ENCODE results near the gene TNK1.
A peak's percentile ranks its signal among the peaks of the same experiment; 100 is the strongest.
"Not testable (repeated sequence)": the region's sequence is repeated elsewhere in the genome, so short reads cannot be mapped to it uniquely, and the experiment has no call there.

TNK1 gene

DNA sequence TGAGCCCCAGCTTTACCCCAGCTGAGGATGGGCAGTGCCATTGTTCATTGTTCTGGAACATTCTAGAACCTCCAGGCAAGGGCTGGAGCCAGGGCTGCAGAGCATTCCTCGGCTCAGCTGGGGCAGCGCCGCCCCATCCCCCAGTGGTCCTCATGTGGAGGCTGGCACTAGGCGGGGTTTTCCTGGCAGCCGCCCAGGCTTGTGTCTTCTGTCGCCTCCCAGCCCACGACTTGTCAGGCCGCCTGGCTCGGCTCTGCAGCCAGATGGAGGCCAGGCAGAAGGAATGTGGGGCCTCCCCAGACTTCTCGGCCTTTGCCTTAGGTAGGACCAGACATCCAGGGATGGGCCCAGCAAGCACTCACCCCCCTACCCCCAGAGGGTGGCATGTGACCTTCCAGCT, 25.8 kb upstream of the TNK1 start, which contains the start of gene TMEM95:
Gene TMEM95 (plus strand): TSS at position 104 of the 400 bp plus-strand sequence. CDS start 49 bp downstream, at position 153.
- no peak for DNase-seq (ENCODE audit: low spot score)

DNA sequence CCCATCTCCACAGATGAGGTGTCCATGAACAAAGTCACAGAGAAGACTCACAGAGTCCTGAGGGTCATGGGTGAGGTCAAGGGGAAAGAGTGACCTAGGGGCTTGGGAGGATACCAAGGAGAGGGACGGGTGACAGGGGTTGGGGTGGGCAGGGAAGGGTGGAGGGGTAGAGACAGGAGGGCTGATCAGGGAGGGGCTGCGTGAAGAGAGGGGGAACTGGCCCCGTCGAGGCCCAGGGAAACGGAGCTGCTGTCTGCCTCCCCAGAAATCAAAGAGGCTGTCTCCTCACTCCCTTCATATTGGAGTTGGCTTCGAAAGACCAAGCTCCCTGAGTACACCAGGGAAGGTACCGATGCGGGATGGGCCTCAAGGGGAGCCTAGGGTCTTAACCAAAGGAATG, 25.3 kb upstream of the TNK1 start:
- no peak for DNase-seq (ENCODE audit: low spot score)

DNA sequence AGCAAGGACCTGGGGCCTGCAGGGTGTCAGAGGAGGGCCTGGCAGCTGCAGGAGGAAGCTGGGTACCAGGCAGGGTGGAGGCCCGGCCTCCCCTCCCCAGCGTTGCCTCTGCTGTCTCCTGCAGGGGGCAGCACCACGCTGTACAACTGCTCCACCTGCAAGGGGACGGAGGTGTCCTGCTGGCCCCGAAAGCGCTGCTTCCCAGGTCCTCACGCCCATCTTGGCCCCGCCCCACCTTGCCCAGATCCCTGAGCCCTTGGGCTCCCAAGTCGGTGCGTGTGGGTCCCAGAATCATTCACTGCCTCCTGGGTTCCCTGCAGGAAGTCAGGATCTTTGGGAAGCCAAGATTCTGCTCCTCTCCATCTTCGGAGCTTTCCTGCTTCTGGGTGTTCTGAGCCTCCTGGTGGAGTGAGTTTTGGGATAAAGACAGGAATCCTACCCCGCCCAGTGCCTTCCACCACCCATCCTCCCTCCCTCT, 24.8 kb upstream of the TNK1 start:
- DNase-seq (ENCODE audit: low spot score) = peak; percentile 82

DNA sequence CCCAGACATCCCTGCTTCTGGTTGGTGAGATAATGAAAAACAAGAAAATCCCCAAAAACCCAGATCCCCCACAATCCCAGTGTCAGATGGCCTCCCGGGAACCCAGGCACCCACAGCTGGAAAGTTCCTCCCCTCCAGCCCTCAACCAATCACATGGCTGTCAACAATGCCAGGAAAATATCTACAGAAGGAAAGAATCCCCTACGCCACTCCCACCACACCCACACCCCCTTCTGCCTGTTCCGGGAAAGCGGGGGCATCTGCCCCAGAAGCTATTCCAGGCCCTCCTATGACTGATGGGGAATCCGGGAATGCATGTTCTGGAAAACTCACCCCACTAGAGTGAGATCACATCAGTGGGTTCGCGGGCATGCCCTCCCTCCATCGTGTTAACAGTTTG, 24.1 kb upstream of the TNK1 start:
- DNase-seq (ENCODE audit: low spot score) = no peak

DNA sequence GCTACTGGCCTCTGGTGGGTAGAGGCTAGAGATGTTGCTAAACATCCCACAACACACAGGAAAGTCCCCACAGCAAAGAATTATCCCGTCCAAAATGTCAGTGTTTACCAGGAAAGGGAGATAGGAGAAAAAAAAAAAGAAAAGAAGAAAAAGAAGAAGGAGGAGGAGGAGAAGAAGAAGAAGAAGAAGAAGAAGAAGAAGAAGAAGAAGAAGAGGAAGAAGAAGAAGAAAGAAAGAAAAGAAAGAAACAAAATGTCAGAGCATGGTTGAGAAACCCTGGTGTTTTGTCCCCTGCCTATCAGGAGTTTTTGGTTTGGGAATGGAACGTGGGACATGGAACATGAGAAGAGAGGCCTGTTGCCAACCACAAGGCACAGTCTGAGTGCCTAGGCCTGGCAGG, 23.5 kb upstream of the TNK1 start:
- DNase-seq (ENCODE audit: low spot score) = no peak

DNA sequence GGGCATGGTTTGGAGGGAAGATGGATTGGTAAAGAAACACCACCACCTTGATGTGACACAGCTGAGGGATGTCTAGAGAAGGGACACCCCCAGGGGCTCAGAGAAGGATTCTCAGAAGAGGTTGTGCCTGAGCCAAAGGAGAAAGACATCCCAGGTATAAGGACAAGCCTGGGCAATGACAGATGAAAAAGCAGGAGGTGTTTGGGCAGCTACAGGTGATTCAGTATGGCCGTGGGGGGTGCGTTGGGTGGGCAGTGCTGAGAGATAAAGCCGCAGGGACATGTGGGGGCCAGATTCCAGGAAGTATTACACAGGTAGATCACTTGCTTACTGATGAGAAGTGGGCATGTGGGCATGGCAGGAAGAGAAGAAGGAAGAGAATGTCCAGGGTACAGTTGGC, 19.0 kb upstream of the TNK1 start:
- DNase-seq (ENCODE audit: low spot score) = no peak

DNA sequence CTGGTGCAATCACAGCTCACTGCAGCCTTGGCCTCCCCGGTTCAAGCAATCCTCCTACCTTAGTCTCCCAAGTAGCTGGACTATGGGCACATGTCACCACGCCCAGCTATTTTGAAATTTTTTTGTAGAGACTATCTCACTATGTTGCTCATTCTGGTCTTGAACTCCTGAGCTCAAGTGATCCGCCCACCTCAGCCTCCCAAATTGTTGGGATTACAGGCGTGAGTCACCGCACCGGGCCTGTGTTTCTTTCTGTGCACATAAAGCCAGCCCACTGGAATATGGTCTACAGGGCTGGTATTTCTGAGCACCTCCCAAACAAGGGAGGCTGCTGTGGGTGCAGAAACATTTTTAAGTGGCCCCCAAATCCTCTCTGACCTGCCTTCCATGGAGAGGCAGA, 17.6 kb upstream of the TNK1 start:
- no peak for DNase-seq (ENCODE audit: low spot score)

DNA sequence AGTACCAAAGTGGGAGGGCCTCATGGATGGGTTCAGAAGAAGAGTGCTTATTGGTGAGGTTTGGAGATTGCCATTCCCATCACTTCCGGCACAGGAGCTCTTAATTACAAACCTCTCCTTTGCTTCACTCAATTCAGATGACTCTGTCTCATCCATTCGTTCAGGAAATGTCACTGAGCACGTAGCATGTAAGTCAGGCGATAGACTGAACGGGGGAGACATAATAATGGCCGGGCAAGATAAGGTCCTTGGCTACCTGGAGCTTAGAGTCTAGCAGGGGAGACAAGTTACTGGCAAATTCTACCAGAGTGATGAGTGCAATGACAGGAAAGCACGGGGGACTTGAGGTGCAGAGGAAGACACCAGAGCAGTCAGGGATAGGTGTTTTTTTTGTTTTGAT, 14.9 kb upstream of the TNK1 start:
- not testable (repeated sequence) for DNase-seq (ENCODE audit: low spot score)

DNA sequence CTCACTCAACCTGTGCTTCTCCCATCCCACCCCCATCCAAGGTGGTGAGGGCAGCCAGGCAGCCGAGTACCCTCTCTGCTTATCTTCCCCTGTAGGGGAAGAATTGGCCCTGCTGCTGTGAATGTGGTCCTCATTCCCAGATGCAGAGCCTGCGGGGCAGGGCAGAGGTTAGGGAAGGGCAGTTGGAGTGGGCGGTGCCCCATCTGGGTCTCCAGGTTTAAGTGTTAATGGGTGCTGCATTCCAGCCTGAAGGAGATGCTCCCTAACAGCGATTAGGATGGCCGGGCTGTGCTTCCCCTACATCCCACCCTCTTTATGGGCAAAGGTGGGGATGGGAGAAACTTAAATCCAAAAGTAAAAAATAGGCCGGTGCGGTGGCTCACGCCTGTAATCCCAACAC, 13.8 kb upstream of the TNK1 start:
- no peak for DNase-seq (ENCODE audit: low spot score)

DNA sequence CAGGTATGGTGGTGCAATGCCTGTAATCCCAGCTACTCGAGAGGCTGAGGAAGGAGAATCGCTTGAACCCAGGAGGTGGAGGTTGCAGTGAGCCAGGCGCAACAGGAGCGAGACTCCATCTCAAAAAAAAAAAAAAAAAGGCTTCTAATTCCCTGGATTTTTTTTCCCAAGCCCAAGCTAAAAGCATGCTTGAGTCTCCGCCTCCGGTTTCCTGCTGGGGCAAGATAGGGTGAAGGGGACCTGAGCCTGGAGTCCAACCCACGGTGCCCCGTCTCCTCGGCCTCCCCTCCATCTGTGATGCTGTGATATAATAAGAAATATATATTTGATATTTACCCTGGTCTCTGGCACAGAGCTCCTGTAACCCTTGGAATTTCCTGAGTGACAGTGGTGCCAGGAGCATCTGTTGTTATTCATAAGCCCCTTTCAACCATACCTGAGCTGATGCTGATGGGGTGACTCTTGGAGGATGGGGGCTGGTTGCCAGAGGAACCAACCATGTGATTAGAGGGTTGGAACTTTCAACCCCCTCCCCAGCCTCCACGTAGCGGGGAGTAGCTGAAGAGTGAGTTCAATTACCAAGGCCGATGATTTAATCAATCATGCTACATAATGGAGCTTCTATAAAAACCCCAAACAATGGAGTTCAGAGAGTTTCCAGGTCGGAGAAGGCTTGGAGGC, 12.8 kb upstream of the TNK1 start:
- no peak for DNase-seq (ENCODE audit: low spot score)

DNA sequence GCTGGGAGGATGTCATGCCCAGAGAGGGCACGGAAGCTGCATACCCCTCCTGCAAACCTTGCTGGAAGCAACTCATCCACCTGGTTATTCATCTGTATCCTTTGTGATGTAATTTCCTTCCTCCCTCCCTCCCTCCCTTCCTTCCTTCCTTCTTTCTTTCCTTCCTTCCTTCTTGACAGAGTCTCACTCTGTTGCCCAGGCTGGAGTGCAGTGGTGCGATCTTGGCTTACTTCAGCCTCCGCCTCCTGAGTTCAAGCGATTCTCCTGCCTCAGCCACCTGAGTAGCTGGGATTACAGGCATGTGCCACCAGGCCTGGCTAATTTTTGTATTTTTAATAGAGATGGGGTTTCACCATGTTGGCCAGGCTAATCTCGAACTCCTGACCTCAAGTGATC, 12.3 kb upstream of the TNK1 start:
- DNase-seq (ENCODE audit: low spot score) = not testable (repeated sequence)

DNA sequence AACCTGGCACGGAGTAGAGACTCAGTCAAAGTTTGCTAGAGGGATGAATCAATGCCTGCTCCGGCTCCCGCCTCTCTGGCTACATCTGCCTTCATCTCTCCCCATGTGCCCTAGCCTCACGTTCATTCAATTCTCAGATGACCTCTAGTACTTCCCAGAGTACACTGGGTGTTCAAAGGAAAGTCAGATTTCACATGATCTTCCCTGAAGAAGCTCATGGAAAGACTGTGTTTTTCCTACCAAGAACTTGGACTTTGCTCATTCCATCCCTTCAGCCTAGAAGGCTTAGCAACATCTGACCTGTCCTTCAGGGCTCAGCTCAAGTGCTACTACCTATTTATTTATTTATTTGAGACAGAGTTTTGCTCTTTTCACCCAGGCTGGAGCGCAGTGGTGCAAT, 11.1 kb upstream of the TNK1 start:
- no peak for DNase-seq (ENCODE audit: low spot score)

DNA sequence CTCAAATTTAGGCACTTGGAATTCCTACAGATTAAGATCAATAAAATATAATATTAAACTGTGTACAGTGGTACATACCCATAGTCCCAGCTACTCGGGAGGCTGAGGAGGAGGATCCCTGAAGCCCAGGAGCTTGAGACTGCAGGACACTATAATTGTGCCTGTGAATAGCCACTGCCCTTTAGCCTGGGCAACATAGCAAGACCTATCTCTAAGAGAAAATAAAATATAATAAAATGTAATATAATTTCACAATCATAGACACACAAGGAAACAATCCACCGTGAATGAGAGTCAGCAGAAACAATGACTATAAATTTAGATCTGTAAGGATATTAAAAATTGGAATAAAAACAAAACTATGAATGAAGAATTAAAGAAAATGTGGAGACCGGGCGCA, 10.0 kb upstream of the TNK1 start:
- DNase-seq (ENCODE audit: low spot score) = no peak

DNA sequence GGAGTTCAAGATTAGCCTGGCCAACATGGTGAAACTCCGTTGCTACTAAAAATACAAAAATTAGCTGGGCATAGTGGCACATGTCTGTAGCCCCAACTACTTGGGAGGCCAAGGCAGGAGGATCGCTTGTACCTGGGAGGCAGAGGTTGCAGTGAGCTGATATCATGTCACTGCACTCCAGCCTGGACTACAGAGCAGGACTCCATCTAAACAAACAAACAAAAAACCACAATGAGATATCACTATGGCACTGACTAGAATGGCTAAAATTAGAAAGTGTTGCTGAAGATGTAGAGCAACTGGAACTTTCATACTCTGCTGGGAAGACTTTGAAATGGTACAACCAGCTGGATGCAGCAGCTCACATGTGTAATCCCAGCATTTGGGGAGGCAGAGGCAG, 6.5 kb upstream of the TNK1 start:
- DNase-seq (ENCODE audit: low spot score) = no peak

DNA sequence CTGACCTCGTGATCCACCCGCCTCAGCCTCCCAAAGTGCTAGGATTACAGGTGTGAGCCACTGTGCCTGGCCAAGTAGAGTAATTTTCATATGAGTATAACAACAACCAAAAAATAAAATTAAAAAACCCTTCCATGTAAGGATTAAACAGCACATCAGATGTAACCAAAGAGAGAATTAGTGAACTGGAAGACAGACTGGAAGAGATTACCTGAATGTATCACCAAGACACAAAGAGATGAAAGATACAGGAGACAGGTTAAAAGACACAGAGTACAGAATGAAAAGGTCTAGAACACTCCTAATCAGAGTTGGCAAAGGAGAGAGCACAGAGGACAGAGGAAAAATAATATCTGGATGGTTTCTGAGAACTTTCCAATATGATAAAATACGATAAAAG, 1.8 kb upstream of the TNK1 start:
- DNase-seq (ENCODE audit: low spot score) = no peak

DNA sequence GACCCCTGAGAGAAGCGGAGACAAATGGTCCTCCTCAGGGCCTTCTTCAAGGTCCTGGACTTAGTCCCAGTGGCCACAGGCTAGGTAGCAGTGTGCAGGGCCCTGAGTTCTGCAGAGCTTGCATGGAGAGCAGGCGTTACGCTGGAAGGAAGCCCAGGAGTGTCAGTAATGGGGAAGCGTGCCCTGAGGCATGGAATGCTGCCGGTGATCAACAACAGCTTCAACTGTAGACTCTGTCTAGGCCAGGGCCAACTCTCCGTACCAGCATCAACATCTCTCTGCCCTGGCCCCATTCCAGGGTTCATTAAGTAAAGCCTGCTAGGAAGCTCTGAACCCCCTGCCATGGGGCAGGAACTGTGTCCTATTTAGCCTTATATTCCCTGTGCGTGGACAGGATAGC, 568 bp upstream of the TNK1 start:
- no peak for DNase-seq (ENCODE audit: low spot score)

DNA sequence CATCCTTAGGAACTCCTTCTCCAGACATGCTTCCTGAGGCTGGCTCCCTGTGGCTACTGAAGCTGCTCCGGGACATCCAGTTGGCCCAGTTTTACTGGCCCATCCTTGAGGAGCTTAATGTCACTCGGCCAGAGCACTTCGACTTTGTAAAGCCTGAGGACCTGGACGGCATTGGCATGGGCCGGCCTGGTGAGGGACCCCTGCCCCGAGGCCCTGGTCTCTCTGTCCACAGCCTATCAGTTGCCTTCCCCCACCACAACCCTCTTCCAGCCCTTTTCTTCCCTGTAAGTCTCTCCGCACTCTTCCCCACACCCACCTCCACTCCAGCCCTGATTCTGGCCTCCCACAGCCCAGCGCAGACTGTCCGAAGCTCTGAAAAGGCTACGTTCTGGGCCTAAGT, 2.0 kb downstream of the TNK1 start:
- DNase-seq (ENCODE audit: low spot score) = no peak

DNA sequence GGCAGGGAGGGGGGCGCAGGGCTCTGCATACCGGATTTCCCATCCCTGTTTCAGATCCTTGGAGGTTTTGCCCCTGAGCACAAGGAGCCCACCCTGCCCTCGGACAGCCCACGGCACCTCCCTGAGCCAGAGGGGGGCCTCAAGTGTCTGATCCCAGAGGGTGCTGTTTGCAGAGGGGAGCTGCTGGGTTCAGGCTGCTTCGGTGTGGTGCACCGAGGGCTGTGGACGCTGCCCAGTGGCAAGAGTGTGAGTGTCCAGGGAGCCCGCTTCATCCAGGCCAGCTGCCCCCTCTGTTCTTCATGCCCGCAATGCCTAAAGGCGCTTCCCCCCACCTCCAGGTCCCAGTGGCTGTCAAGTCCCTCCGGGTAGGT, 2.5 kb downstream of the TNK1 start:
- DNase-seq (ENCODE audit: low spot score) = no peak

DNA sequence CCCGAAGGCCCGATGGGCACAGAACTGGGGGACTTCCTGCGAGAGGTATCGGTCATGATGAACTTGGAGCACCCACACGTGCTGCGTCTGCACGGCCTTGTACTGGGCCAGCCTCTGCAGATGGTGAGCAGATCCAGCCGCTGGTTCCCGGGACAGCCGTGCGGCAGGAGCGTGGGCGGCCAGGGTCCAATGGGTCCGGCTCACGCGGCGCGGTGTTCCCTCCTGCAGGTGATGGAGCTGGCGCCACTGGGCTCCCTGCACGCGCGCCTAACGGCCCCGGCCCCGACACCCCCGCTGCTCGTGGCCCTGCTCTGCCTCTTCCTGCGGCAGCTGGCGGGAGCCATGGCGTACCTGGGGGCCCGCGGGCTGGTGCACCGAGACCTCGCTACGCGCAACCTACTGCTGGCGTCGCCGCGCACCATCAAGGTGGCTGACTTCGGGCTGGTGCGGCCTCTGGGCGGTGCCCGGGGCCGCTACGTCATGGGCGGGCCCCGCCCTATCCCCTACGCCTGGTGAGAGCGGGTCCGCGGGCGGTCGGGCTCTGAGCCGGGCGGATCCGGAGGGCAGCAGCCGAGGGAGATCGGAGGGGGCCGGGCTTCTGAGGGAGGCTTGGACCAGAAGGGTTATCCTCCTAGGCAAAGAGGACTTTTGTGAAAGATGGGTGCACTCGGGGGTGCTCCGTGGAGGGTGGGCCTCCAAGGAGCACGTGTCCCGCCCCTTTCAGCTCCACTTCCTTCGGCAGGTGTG, 3.0 kb downstream of the TNK1 start:
- DNase-seq (ENCODE audit: low spot score) = no peak

DNA sequence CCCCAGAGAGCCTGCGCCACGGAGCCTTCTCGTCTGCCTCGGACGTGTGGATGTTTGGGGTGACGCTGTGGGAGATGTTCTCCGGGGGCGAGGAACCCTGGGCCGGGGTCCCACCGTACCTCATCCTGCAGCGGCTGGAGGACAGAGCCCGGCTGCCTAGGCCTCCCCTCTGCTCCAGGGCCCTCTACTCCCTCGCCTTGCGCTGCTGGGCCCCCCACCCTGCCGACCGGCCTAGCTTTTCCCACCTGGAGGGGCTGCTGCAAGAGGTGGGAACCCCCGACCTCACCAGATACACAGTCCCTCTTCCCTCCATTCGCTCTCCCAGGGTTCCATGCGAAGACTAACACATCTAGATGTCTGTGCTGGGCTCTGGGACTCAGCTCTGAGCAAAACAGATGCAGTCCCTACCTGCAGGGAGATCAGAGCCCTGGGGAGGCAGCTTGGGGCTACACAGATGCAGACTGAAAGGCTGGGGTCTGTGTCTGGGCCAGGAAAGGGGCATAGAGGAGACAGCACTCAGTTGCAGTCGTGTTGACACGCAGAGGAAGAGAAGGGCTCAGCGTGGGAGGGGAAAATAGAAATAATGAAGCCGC, 3.7 kb downstream of the TNK1 start:
- DNase-seq (ENCODE audit: low spot score) = peak; percentile 8

DNA sequence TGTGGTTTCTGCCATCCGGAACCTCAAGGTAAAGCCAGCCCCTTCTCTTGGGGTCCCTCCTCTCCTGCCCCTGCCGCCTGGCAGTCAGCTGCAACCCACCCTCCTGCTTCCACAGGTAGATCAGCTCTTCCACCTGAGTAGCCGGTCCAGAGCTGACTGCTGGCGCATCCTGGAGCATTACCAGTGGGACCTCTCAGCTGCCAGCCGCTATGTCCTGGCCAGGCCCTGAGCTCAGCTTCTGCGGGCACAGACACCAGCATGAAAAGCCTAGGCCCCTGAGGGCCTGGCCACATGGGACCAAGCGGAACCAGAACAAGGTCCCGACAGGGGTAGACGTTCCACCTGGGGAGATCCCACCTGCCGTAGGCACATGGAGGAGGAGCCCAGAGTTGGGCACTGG, 8.0 kb downstream of the TNK1 start:
- DNase-seq (ENCODE audit: low spot score) = no peak

DNA sequence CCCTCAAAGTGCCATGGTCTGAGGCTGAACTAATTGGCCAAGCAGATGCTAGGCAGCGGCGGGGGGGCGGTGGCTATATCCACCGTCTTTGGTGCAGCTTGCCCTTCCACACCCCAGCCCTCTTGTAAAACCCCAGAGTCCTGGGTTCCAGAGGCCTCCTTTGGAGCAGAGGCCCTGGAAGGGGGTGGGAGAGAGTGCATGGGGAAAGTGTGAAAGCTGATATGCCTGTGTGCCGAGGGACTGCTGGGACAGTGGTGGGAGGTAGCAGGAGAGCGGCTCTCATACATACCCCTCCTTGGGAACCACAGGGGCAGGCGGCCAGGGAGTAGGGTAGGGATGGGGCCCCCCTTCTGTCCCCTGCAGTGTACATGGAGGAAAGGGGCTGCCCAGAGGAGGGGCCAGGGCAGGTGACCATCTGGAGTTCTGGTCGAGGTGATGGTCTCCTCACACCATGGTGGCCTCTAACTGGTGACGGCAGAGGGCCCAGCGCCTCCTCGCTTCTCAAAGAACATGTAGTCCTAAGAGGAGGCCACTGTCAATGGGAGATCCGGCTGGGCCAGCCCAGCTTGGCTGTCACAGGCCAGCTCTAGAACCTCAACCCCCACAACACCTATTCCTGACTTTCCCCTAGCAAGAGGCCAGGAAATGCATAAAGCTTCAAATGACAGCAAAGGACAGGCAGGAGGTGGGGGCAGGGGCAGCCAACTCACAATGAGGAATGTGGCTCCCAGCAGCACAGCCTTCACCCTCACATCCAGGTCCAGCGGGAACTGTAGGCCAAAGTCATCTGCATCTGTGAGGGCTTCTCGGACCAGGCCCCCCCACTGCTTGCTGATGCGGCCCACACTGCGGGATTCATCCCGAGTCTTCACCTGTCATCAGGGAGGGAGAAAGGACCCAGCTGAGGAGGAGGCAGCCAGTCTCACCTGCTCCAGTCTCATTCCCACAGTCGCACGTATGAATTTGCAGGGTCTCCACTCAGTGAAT, 9.3 kb downstream of the TNK1 start:
- no peak for DNase-seq (ENCODE audit: low spot score)

Data from D341Med (cell line).